Measurements from ENCODE around the gene GLYR1. TPM values are rescaled to one million over a fixed set of nuclear protein-coding genes. Genes with fewer than 3 reads are reported as not detected.

Gene GLYR1
- total RNA-seq, 4 donors from 2014 or later, result 57.5 to 168 (median 66.9) TPM

DNA sequence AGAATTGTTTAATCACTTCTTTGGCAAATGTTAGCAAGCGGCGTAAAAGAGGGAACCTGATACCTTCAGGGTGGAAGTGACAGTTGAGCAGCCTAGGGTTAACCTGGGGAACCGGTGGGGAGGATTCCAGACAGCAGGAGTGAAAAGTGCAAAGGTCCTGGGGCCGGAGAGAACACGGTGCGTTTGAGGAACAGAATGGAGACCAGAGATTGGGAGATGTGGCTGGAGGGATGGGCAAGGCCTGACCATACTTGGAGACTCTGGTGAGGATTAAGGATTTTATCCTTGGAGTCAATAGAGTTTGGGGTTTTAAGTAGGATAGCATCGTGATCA, 77.8 kb downstream of the GLYR1 start:
- DNase-seq, result no peak
- Histone ChIP-seq H3K9me3 (no peaks in the 10 kb centered on the region), H3K4me3 (peak overlapping the region in 3 of 4 donors; percentile 40 to 78 (median 68)), H3K27ac (peak overlapping the region in 1 of 4 donors; percentile 90), H3K4me1 (peaks cover 0 to 29% (median 14%) of the 10 kb centered on the region in 4 donors), H3K36me3 (peaks cover 0 to 8% (median 0%) of the 10 kb centered on the region in 3 donors), H3K27me3 (no peaks in the 10 kb centered on the region)
- TF ChIP-seq, protein P1, sequence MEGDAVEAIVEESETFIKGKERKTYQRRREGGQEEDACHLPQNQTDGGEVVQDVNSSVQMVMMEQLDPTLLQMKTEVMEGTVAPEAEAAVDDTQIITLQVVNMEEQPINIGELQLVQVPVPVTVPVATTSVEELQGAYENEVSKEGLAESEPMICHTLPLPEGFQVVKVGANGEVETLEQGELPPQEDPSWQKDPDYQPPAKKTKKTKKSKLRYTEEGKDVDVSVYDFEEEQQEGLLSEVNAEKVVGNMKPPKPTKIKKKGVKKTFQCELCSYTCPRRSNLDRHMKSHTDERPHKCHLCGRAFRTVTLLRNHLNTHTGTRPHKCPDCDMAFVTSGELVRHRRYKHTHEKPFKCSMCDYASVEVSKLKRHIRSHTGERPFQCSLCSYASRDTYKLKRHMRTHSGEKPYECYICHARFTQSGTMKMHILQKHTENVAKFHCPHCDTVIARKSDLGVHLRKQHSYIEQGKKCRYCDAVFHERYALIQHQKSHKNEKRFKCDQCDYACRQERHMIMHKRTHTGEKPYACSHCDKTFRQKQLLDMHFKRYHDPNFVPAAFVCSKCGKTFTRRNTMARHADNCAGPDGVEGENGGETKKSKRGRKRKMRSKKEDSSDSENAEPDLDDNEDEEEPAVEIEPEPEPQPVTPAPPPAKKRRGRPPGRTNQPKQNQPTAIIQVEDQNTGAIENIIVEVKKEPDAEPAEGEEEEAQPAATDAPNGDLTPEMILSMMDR (IDR thresholded peaks at IDR 0.05), result no peak
- no peak for TF ChIP-seq POLR2A (IDR thresholded peaks at IDR 0.05)

DNA sequence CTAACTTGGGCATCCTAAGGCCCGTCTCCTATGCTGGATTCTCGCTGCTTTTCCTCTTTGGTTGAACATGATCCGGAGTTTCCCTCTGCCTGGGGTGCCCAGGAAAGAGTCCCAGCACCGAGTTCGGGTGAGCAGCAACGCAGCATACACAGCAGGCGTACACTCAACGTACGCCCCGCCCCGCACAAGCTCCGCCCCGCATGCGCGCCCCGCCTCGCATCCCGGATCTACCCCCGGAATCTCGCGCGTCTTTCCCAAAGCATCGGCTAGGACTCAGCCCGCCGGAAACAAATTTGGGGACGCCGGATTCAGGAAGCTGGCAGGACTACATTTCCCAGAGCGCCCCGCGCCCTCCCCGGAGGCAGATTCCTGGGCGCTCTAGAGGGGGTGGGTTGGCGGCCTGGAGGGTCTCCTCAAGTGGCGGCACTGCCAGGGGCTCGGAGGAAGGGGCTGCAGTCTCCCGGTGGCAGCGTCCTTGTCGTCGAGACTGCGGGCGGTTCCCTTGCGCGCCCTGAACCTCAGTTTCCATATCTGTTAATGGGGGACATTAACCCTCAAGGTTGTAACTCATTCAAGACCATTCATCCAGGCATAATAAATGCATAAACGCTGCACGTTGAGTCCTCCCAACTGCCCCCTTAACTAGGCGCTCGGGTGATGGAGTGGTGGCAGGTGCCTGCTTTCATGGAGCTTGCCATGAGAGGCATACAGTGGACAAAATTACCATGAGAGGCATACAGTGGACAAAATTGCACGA, 78.4 kb downstream of the GLYR1 start:
- Histone ChIP-seq H3K4me3 (peak overlapping the region; percentile 40 to 78 (median 60)), H3K9me3 (no peaks in the 10 kb centered on the region), H3K27me3 (no peaks in the 10 kb centered on the region), H3K36me3 (peaks cover 0 to 13% (median 0%) of the 10 kb centered on the region in 3 donors), H3K27ac (peak overlapping the region; percentile 72 to 90 (median 86)), H3K4me1 (peaks cover 0 to 29% (median 14%) of the 10 kb centered on the region in 4 donors)
- peak; percentile 92 to 99 (median 98) for DNase-seq
- TF ChIP-seq, protein P1 (IDR thresholded peaks at IDR 0.05), result no peak
- peak; percentile 68 to 89 for TF ChIP-seq POLR2A (IDR thresholded peaks at IDR 0.05)

DNA sequence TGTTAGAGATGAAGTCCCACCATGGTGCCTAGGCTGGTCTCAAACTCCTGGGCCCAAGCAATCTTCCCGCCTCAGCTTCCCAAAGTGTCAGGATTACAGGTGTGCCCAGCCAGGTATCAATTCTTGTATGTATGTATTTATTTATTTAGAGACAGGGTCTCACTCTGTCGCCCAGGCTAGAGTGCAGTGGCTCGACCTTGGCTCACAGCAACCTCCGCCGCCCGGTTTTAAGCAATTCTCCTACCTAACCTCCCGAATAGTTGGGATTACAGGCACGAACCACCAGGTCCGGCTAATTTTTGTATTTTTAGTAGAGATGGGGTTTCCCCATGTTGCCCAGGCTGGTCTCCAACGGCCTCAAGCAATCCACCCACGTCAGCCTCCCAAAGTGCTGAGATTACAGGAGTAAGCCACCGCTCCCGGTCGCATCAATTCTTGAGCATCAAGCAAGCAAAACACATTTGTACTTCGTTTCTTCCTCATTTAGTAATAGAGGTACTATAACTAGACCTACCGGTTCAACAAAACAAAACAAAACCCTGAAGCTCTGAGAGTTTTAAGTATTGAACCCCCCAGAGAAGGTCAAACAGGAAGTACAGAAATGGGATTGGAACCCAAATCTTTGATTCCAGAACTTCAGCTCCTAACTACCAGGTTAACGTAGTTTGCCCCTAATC, 79.1 kb downstream of the GLYR1 start:
- peak in 1 of 3 donors; percentile 23 for DNase-seq
- Histone ChIP-seq H3K36me3 (peaks cover 0 to 20% (median 0%) of the 10 kb centered on the region in 3 donors), H3K27me3 (no peaks in the 10 kb centered on the region), H3K27ac (peak overlapping the region; percentile 72 to 90 (median 86)), H3K4me1 (peaks cover 0 to 33% (median 14%) of the 10 kb centered on the region in 4 donors), H3K4me3 (peak overlapping the region; percentile 40 to 78 (median 60)), H3K9me3 (no peaks in the 10 kb centered on the region)
- TF ChIP-seq, protein P1 (IDR thresholded peaks at IDR 0.05), result no peak
- TF ChIP-seq POLR2A (IDR thresholded peaks at IDR 0.05), result no peak

DNA sequence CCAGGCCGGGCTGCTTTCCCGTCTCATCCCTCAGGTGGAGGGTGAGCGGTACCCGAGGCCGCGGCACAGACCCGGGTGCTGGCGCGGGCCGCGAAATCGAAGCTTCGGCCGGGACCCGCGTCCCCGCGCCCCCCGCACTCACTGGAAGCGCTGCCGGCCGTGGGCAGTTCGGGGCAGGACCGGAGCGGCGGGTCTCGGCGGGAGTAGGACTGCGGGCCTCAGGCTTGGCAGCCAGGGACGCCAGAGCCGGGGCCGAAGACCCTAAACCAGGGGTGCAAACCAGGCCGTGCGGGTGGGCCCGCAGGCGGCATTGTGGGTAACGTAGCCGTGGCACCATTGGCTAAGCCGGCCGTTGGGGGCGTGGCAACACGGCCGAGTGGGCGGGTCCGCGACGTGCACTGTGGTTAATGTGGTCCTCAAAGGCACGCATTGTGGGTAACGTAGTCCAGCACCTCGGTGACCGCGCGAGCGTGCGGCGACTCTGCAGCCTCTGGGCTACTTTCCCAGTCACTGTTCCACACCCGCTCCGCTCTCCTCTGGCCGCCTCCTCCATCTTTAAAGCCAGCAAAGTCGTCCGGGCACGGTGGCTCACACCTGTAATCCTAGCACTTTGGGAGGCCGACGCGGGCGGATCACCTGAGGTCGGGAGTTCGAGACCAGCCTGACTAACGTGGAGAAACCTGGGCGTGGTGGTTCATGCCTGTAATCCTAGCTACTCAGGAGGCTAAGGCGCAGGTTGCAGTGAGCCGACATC, 80.0 kb downstream of the GLYR1 start, which contains the start of gene ZNF500:
Gene ZNF500 (minus strand): TSS at position 288 of the 754 bp plus-strand sequence. CDS start 1,184 bp downstream, outside the sequence.
- Histone ChIP-seq H3K27me3 (no peaks in the 10 kb centered on the region), H3K4me3 (peak within 1 kb of the TSS; percentile 78 to 89 (median 86)), H3K9me3 (no peaks in the 10 kb centered on the region), H3K27ac (peak within 1 kb of the TSS; percentile 72 to 90 (median 86)), H3K4me1 (peaks cover 0 to 33% (median 14%) of the 10 kb centered on the region in 4 donors), H3K36me3 (peaks cover 0 to 29% (median 0%) of the 10 kb centered on the region in 3 donors)
- TF ChIP-seq, protein P1 (IDR thresholded peaks at IDR 0.05), result no peak
- peak; percentile 57 to 72 for TF ChIP-seq POLR2A (IDR thresholded peaks at IDR 0.05)
- peak; percentile 98 to 99 (median 99) for DNase-seq

Measured in Peyer's patch (tissue), 4 donors.